Common myeloid progenitor, CD34-positive (primary cell): ENCODE measurements around the gene IGF1R.

Source experiments
- CTCF ChIA-PET: fragments of 350-600 bp; sonication (Branson Sonifier 250); formaldehyde crosslinking; loops from one replicate; lab custom pipeline; 2021; ENCODE audit warnings: antibody characterized with exemption; lab: Charles Lee
- POLR2A ChIA-PET: fragments of 350-600 bp; sonication (Branson Sonifier 250); formaldehyde crosslinking; loops from one replicate; lab custom pipeline; 2021; ENCODE audit warnings: antibody characterized with exemption; lab: Charles Lee
- DNase-seq, 3 donors: peaks; one replicate each; pipeline versions ENCODE4 v3.0.0 to v3.0.0-alpha.2; 2013
- H3K27ac ChIP-seq, 2 experiments: 1 replicate in 1 of 2; 2 replicates in 1 of 2; pipeline ENCODE4 v1.7.0; 2013; ENCODE audit warnings: inconsistent platforms in 2 of 2, low read length in 2 of 2, mild to moderate bottlenecking in 2 of 2, low read depth in 1 of 2, moderate library complexity in 1 of 2; ENCODE audit not compliant: severe bottlenecking in 2 of 2, insufficient read depth in 1 of 2, poor library complexity in 1 of 2
- H3K27me3 ChIP-seq, 5 experiments: replicated peaks in 2 of 5; 1 replicate in 3 of 5; 2 replicates in 2 of 5; pipeline versions ENCODE4 v1.6.1 to v1.7.0; 2013; ENCODE audit warnings: low read length in 4 of 5, mild to moderate bottlenecking in 2 of 5, moderate library complexity in 2 of 5, inconsistent platforms in 1 of 5; ENCODE audit not compliant: insufficient read depth in 5 of 5, control insufficient read depth in 4 of 5
- H3K36me3 ChIP-seq, 4 experiments: 1 replicate in 2 of 4; 2 replicates in 2 of 4; pipeline versions ENCODE4 v1.6.1 to v1.7.0; 2013; ENCODE audit warnings: low read length in 3 of 4, control low read depth in 1 of 4, mild to moderate bottlenecking in 1 of 4; ENCODE audit not compliant: control insufficient read depth in 4 of 4, insufficient read depth in 4 of 4
- H3K4me1 ChIP-seq, 4 experiments: 1 replicate in 3 of 4; 2 replicates in 1 of 4; pipeline versions ENCODE4 v1.6.1 to v1.7.1; 2013; ENCODE audit warnings: low read length in 3 of 4, mild to moderate bottlenecking in 3 of 4, control low read depth in 1 of 4, inconsistent platforms in 1 of 4, moderate library complexity in 1 of 4; ENCODE audit not compliant: control insufficient read depth in 4 of 4, insufficient read depth in 4 of 4; ENCODE audit errors: control extremely low read depth in 1 of 4
- H3K4me3 ChIP-seq, 7 experiments: 1 replicate in 4 of 7; 2 replicates in 3 of 7; pipeline versions ENCODE4 v1.5.1 to v1.7.0; 2013; ENCODE audit warnings: mild to moderate bottlenecking in 7 of 7, low read length in 6 of 7, moderate library complexity in 6 of 7, inconsistent platforms in 2 of 7, low read depth in 2 of 7, control low read depth in 1 of 7; ENCODE audit not compliant: insufficient read depth in 4 of 7, control insufficient read depth in 1 of 7; ENCODE audit errors: extremely low read depth in 1 of 7
- H3K9me3 ChIP-seq, 5 experiments: 1 replicate in 4 of 5; 2 replicates in 1 of 5; pipeline versions ENCODE4 v1.6.1 to v1.7.1; 2013; ENCODE audit warnings: low read length in 4 of 5, mild to moderate bottlenecking in 2 of 5, inconsistent platforms in 1 of 5, low read depth in 1 of 5, moderate library complexity in 1 of 5; ENCODE audit not compliant: control insufficient read depth in 4 of 5, insufficient read depth in 2 of 5; ENCODE audit errors: control extremely low read depth in 1 of 5
- WGBS: methylation state at CpG from one replicate; pipeline ENCODE4 v1.1.5; 2013; ENCODE audit not compliant: insufficient coverage; 5-methylcytosine and 5-hydroxymethylcytosine counted together

IGF1R gene

GRCh38 chr15:98625614-98626013, 22.7 kb upstream of the IGF1R start:
- Histone ChIP-seq H3K27ac (no peak overlapping the region), H3K9me3 (no peaks in the 10 kb centered on the region), H3K27me3 (peaks cover 0 to 51% (median 20%) of the 10 kb centered on the region in 5 experiments), H3K36me3 (no peaks in the 10 kb centered on the region), H3K4me3 (no peak overlapping the region), H3K4me1 (no peaks in the 10 kb centered on the region)
- ChIA-PET POLR2A (no interaction called here), CTCF (interaction anchor here (0.8 to 2.0 kb wide), 3 partner anchors 12 to 106 kb away, joined by 3 to 4 read pairs (median 3); no protein-coding TSS in a partner anchor)
- DNase-seq: no peak
- WGBS: 100% methylated on average over 16 of the region's 22 CpGs

DNA sequence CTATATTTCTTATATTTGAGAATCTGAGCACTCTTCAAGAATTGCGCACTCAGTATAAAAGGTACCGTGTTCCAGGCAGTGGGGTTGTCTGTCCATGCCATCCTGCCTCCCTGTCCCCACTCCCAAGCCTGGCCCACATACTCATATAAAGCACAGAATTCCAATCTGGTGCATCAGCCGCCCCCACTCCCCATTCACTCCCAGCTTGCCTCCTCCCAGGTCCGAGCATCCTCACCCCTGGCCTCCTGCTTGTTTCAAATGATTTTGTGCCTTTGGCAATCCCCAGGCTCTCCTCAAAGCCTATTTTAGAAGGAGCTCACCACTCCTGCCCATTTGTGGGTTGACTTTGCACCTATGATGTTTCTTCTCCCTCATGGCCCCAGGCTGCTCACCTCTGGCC, 22.2 kb upstream of the IGF1R start:
- no peak overlapping the region for H3K27ac ChIP-seq
- CTCF ChIA-PET: interaction anchor here (0.8 to 2.0 kb wide), 2 partner anchors 12 to 107 kb away, joined by 3 to 4 read pairs; no protein-coding TSS in a partner anchor
- H3K4me3 ChIP-seq: no peak overlapping the region
- POLR2A ChIA-PET: no interaction called here
- H3K27me3 ChIP-seq: peaks cover 0 to 46% (median 20%) of the 10 kb centered on the region in 5 experiments
- H3K36me3 ChIP-seq: no peaks in the 10 kb centered on the region
- no peak for DNase-seq
- no peaks in the 10 kb centered on the region for H3K9me3 ChIP-seq
- H3K4me1 ChIP-seq: no peaks in the 10 kb centered on the region
- WGBS: 100% methylated on average over 4 of the region's 4 CpGs

- ChIA-PET CTCF (interaction anchor here (0.6 to 1.5 kb wide), 5 partner anchors 8 to 706 kb away, joined by 3 read pairs; no protein-coding TSS in a partner anchor), POLR2A (no interaction called here)
- Histone ChIP-seq H3K27ac (no peak overlapping the region), H3K4me1 (peaks cover 0 to 2% (median 0%) of the 10 kb centered on the region in 4 experiments), H3K4me3 (no peak overlapping the region), H3K27me3 (peaks cover 0 to 36% (median 14%) of the 10 kb centered on the region in 5 experiments), H3K36me3 (no peaks in the 10 kb centered on the region), H3K9me3 (no peaks in the 10 kb centered on the region)
- no peak for DNase-seq
- 80% methylated on average over 1 of the region's 1 CpG for WGBS
Measured at GRCh38 chr15:98628216-98628615, 20.1 kb upstream of the IGF1R start.

DNA sequence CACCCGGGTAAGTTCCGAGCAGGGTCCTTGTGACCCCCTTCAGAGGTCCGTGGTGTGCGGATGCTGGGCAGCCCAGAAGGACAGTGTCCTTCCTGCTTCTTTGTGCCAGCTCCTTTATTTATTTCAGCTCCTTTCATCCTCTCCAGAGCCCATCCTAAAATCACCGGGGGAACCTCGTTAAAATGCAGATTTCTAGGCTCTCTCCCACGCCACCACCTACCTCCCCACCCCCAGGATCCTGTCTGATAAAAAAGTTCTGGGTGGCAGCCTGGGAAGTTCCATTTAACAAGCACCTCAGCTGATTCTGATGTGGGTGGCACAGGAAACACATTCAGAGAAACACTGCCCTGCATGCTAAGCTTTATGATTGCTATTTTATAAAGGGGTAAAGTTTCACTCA, 12.5 kb upstream of the IGF1R start:
- ChIA-PET POLR2A (no interaction called here), CTCF (interaction anchor here (1.2 to 1.5 kb wide), 2 partner anchors 8 kb away, joined by 3 to 7 read pairs; no protein-coding TSS in a partner anchor)
- H3K27ac ChIP-seq: no peak overlapping the region
- no peaks in the 10 kb centered on the region for H3K36me3 ChIP-seq
- no peak overlapping the region for H3K4me3 ChIP-seq
- H3K27me3 ChIP-seq: no peaks in the 10 kb centered on the region
- no peaks in the 10 kb centered on the region for H3K9me3 ChIP-seq
- WGBS: 91% methylated on average over 5 of the region's 7 CpGs
- peaks cover 0 to 2% (median 0%) of the 10 kb centered on the region in 4 experiments for H3K4me1 ChIP-seq
- no peak for DNase-seq

- CTCF ChIA-PET: interaction anchor here (1.5 to 1.8 kb wide), 4 partner anchors 8 to 261 kb away, joined by 3 to 7 read pairs (median 4); no protein-coding TSS in a partner anchor
- Histone ChIP-seq H3K4me1 (peaks cover 0 to 10% (median 6%) of the 10 kb centered on the region in 4 experiments), H3K36me3 (no peaks in the 10 kb centered on the region), H3K9me3 (no peaks in the 10 kb centered on the region), H3K27me3 (no peaks in the 10 kb centered on the region), H3K27ac (no peak overlapping the region), H3K4me3 (no peak overlapping the region)
- POLR2A ChIA-PET: no interaction called here
- WGBS: 91% methylated on average over 3 of the region's 4 CpGs
- no peak for DNase-seq
Measured at GRCh38 chr15:98643115-98643514, 5.2 kb upstream of the IGF1R start.

GRCh38 chr15:98646546-98647025, 1.8 kb upstream of the IGF1R start:
- DNase-seq: peak in 1 of 3 donors; percentile 6
- ChIA-PET POLR2A (no interaction called here), CTCF (interaction anchor here (0.7 to 1.6 kb wide), 14 partner anchors 10 to 430 kb away, joined by 3 to 11 read pairs (median 4); no protein-coding TSS in a partner anchor)
- 0% methylated on average over 5 of the region's 7 CpGs for WGBS
- Histone ChIP-seq H3K36me3 (no peaks in the 10 kb centered on the region), H3K9me3 (no peaks in the 10 kb centered on the region), H3K4me1 (peaks cover 2 to 30% (median 23%) of the 10 kb centered on the region in 4 experiments), H3K27ac (no peak overlapping the region), H3K27me3 (peaks cover 0 to 19% (median 11%) of the 10 kb centered on the region in 5 experiments), H3K4me3 (peak overlapping the region in 6 of 7 experiments; percentile 73 to 95 (median 88))
